NOMO-1 treated with dmso at 0.1 percent for 144 hours (cell line): ENCODE data around the gene PPP2R3C.
"Not testable (repeated sequence)": the region's sequence is repeated elsewhere in the genome, so short reads cannot be mapped to it uniquely, and the experiment has no call there.

Experiments used
- DNase-seq: peaks from one replicate; lab custom pipeline; 2025; ENCODE audit not compliant: unreplicated experiment; lab: John Stamatoyannopoulos, UW

PPP2R3C gene

DNA sequence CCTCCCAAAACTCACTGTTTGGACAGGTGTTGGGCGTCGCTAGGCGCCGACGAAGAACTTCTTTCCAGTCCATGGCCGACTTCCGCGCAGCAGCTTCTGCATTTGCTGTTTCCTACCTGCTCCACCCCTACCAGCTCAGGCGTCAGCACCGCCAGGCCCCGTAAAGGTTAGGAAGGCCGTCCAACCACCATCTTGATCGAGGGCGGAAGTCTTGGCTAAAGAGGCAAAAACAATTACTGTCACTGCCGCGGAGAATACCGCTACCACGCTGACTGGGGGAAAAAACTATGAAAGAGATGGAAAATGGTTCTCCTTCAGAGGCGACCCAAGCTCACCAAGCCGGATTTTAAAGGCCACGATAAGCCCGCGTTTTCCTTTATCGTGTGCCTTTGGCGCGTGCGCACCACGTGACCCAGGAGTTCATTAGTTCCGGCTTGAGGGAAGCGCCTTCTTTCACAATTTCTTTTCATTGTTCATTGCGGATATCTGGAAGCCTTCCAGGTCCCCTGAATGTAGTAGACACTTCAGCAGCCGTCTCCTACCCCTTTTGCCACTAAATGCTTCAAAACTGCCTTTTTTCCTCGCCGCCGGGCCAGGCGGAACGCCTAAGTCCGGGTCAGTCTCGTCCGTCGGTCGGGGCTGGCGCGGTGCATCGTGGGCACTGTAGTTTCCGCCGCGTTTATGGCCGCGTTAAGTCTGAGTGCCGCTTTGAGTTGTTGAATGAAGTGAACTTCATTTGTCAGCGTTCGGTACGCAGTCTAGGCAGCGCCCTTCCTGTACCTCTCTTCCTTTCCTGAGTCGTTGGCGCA lies at the start of gene PPP2R3C, which contains the start of gene PRORP:
Gene PPP2R3C, minus strand, starts transcription at position 104 of the 809 bp plus-strand sequence. Its CDS starts 31 bp downstream, at position 73.
Gene PRORP, plus strand, starts transcription at position 666 of the 809 bp plus-strand sequence. CDS start 694 bp downstream, outside the sequence.
- peak; percentile 93 for DNase-seq

DNA sequence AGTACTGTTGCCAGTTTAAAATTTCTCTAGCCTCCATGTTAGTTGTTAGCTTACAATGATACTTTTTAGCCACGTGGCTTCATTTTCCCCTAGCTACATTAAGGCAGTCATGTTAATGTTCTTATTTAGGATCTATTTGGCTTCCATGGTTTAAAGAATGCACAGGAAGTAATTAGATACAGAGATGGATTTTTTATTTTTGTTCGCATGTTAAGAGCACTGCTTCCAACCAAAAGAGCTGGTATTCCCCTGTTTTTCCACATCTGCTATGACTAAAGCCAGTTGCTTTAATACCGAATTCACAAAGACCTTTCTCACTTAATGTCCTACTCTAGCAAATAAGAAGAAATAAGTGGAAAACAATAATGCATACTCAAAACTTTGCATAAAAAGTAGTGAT lies 45.7 kb upstream of the PPP2R3C start:
- DNase-seq: no peak

DNA sequence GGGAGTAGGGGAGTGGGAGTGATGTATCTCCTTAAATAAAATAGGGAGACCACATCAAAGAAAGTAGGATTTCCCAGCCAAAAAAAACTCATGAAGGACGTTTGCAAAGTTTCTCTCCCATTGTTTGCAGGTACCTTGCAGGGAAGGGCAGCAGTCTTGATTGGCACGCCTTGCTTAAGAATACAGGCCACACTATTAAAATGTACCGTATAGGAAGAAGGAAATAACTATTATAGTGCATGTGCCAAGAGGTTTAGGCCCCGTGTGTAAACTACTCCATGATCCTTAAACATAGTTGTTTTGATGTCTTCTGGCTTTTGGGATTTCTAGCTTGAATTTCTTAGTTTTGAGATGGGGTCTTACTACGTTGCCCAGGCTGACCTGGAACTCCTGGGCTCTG lies 43.1 kb upstream of the PPP2R3C start:
- DNase-seq: no peak

DNA sequence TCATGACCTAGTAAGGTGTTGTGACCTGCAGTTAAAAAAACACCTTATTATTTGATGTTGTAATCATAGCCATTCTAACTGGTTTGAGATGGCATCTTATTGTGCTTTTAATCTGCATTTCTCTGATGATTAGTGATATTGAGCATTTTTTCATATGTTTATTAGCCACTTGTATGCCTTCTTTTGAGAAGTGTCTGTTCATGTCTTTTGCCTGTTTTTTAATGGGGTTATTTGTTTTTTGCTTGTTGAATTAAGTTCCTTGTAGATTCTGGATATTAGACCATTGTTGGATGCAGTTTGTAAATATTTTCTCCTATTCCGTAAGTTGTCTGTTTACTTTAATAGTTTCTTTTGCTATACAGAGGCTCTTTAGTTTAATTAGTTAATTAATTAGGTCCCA lies 41.6 kb upstream of the PPP2R3C start:
- no peak for DNase-seq

DNA sequence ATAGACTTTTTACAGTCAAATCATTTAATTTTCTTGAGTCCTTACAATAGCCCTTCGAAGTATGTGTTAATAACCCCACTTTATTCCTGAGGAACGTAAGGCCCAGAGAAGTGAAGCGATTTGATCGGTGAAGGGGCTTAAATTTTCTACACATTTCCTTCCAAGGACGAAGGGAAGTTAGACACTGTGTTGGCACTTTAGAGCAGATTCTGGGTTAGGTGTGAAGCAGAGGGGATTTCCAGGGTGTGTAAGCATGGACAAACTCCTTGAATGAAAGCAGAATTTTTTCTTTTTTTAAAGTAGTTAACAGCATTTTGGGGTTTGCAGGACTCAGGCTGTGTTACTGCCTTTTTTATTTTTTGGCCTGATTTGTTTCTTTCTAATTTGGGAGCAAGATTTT lies 39.4 kb upstream of the PPP2R3C start:
- no peak for DNase-seq

DNA sequence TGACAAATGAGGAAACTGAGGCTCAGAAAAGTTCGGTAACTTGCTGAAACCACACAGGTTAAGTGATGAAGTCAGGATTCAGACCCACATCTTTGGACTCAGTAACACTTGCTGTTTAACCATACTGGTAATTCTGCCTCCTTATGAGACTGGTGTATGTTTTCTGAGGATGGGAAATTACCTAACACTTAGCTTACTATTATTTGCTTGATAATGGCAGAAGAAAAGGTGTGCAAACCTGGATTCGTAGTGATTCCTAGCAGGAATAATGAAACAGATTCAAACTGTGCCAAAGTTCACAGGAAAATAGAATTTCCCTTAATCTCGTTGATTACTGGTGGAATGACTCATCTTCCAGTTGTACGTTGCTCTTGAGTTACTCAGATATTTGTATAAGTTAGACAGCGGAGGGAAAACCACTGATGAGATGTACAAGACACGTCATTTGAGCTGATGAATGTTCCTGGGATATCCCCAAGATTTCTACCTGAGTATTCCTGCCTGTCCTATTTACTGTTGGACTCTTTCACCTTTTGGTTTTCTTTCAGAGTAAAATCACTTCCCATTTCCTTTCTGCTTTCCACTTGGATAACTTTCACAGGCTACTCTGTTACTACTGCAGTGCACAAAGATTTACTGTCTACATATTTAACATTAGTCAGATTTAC lies 38.1 kb upstream of the PPP2R3C start:
- DNase-seq: no peak

DNA sequence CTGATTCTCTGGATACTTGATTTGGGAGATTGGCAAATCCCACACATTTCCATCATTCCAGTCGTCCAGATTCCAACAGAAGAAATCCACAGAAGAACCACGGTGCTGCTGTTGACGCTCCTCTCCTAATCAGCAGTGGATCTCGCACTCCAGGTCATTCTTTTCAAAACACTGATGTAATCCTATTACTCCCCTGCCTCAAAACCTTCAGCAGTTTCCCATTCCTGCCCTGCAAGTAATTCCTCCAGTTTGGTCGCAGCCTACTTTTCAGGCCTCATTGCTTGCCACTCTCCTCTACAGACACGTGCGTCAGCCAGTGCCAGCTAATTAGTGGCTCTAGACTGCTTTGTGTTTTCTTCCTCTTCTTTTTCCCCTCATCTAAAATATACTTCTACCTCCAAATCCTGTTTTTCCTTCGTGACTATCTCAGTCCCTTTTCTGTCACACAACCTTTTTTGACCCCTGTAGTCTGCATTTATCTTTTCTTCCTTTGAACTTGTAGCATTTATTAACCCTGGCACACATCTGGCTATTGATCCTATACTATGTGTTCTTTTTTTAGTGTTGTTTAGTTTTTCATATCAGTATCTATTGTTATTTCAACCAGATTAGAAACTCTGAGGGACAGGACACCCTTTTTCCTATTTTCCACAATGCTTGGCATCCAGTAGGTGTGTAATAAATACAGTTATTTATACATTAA lies 37.3 kb upstream of the PPP2R3C start:
- no peak for DNase-seq

DNA sequence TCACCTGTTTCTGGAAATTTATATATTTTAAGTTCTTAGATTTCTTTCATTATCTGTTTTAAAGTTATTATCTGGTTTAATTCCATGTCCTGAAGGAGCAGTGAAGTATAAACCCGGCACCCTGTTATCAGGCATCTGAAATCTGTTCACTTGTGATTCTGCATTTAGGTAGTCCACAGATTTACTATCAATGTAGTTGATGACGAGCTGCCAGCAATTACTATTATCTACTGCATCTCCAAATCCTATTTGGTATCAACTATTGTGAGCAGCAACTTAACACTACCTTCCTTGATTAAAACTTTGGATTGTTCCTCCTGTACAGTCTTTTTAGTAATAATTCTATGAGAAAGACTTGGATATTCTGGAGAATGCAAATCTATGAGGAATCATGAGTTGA lies 36.7 kb upstream of the PPP2R3C start:
- no peak for DNase-seq

DNA sequence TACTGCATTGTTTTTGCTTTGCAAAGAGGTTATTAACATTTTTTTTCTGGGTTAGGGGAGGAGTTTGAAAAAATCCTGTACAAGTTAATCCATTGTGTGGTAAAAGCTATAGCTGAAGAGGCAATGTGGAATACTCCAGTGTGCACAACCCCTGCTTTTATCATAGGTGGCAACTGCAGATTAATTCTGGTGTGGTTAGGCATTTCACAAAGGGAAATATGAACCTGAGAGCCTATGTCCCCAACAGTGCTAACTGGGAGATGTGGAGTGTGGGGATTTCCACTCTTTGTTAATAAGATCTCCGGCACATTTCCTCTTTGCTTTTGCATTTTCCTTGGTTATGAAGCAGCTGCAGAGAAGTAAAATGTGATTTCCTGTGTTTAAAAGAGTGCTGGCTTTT lies 34.2 kb upstream of the PPP2R3C start:
- DNase-seq: no peak

DNA sequence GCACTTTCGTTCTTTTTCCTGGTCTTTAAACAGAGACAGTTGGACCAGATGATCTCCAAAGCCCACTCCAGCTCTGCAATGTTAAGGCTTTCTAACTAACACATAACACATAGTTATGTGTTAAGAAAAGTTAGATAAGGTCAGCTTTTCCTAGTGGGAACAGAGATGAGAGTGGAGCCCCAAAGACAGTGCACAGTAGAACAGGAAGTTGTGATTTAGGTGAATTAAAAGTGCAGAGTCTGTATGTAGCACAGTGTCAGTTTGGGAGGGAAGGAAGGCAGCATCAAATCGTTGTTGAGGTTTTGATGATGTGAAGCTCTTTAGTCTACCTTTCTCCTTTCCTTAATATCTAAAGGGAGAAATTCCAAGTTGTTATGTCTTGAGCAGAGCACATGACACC lies 32.2 kb upstream of the PPP2R3C start:
- DNase-seq: no peak

DNA sequence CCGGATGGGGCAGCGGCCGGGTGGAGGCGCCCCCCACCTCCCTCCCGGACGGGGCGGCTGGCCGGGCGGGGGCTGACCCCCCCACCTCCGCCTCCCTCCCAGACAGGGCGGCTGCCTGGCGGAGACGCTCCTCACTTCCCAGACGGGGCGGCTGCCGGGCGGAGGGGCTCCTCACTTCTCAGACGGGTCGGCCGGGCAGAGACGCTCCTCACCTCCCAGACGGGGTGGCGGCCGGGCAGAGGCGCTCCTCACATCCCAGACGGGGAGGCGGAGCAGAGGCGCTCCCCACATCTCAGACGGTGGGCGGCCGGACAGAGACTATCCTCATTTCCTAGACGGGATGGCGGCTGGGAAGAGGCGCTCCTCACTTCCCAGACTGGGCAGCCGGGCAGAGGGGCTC lies 30.7 kb upstream of the PPP2R3C start:
- not testable (repeated sequence) for DNase-seq

DNA sequence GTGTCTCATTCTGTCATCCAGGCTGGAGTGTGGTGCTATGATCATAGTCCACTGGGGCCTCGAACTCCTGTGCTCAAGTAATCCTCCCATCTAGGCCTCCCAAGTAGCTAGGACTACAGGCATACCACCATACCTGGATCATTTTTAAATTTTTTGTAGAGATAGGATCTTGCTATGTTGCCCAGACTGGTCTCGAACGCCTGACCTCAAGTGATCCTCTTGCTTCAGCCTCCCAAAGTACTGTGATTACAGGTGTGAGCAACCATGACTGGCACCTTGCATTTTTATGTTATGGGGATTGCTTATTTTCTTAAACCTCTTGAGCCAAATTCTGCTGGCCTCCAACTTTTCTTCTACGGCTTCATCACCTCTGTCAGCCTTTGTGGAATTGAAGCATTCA lies 27.4 kb upstream of the PPP2R3C start:
- no peak for DNase-seq

DNA sequence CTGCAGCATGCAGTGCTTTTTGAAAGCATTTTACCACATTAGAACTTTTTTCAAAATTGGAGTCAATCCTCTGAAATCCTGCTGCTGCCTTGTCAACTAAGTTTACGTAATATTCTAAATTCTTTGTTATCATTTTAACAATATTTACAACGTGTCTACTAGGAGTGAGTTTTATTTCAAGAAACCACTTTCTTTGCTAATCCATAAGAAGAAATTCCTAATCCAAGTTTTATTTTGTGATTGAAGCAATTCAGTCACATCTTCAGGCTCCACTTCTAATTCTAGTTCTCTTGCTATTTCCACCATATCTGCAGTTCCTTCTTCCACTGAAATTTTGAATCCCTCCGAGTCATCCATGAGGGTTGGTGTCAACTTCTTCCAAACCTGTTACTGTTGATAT lies 25.9 kb upstream of the PPP2R3C start:
- no peak for DNase-seq

DNA sequence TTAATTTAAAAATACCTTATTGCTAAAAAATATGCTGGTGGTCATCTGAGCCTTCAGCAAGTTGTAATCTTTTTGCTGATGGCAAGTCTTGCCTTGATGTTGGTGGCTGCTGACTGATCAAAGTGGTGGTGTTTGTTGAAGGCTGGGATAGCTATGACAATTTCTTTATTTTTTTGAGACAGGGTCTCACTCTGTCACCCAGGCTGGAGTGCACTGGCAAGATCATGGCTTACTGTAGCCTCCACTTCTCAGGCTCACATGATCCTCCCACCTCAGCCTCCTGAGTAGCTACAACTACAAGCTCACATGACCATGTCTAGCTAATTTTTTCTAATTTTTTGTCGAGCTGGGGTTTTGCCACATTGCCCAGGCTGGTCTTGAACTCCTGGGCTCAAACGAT lies 25.4 kb upstream of the PPP2R3C start:
- DNase-seq: no peak

DNA sequence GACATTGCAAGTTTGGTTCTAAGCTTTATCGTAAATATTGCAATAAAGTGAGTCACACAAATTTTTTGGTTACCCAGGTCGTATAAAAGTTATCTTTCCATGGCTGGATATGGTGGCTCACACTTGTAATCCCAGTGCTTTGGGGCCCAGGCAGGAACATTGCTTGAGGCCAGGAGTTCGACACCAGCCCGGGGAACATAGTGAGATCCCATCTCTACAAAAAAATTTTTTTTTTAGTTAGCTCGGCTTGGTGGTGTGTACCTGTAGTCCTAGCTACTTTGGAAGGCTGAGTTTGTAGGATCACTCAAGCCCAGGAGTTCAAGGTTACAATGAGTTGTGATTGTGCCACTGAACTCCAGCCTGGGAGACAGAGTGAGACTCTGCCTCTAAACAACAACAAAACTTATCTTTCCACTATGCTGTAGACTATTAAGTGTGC lies 24.9 kb upstream of the PPP2R3C start:
- no peak for DNase-seq

DNA sequence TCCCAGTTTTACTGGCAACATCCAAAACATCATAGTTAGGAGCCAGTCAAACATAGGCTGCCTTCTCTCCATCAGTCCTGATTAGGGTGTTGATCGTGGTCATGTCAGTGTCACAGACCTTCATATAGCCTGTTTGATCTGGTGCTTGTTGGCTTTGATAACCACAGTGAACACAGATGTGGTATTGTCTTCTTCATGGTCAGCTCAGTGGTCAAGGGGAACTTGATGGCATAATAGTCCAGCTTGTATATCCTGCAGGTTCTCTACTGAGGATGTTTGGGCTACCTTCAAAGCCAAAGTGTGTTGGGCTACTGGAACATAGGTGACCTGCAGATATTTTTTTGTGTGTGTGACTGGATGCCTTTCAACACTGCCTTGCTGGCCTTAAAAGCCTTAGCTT lies 22.2 kb upstream of the PPP2R3C start:
- no peak for DNase-seq

DNA sequence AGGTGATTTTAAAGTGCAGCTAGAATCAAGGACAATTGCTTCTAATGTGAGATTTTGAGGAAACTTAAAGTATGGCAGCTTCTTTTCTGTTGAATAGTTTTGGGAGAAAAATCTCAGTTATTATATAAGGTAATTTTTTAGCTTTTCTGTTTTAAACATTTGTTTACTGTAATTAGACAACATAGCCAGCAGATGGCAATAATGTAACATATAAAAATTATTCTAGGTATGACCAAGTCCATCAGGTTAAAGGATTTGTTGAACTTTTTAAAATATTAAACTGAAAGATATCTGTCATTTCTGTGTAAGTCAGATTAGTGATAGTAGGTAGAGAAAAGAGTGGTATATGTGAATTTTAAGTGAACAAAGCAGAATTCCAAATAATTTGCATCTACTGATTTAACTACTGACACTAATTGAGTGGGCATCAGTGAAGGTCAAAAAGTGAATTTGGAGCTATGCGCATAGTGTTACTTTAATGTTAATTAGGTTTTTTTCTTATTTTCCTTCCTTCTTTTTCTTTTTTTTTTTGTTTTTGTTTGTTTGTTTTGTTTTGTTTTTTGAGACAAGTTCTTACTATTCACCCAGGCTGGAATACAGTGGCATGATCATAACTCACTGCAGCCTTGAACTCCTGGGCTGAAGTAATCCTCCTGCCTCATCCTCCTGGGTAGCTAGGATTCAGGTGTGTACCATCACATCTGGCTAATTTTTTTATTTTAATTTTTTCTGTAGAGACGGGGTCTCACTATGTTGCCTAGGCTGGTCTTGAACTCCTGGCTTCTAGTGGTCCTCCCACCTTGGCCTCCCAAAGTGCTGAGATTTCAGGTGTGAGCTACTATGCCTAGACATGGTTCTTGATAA lies 19.2 kb upstream of the PPP2R3C start:
- no peak for DNase-seq

DNA sequence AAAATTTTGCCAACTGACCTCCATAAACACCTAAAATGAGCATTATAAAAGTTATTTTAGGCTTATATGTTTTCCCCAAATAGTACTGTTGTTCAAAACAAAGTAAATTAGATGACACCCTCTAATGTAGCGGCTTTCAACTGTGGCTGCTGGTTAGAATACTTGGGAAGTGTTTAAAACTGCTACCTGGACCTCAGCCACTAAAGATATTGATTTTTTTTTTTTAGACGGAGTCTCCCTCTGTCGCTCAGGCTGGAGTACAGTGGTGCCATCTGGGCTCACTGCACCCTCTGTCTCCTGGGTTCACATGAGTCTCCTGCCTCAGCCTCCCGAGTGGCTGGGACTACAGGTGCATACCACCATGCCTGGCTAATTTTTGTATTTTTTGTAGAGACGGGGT lies 16.8 kb upstream of the PPP2R3C start:
- no peak for DNase-seq

DNA sequence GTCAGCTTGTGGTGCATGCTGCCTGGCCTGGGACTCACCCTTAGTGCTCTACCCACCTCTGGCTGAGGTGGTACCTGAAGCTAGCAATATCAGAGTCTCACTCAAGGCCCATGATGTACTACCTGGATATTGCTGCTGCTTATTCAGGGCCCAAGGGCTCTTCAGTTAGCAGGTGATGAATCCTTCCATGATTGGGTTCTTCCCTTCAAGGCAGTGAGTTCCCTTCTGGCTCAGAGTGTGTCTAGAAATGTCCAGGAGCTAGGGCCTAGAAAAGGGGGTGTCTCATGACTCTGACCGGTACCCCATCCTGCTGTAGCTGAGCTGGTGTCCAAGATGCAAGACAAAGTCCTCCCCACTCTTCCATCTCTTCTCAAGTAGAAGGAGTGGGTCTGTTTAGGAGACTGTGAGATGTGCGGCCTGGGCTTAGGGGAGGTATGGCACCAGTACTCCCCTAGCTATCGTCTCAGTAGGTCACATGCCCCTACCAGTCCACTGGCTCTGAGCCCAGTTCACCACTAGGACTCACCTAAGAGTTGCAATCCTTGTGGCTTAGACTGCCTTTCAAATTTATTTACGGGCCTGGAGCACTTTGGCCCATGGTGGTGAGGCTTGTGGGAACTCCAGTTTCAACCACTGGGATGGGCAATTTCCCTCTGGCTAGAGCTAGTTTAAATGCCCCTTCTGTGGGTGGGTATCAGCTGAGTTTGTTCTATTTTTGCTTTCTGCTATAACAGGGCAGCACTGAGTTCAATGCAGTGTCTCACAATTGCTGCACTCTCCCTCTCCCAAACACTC lies 12.7 kb upstream of the PPP2R3C start:
- no peak for DNase-seq
